COLO829 (cell line): Measurements from ENCODE around the gene IGF1R.

Experiments
- DNase-seq: peaks from one replicate; pipeline ENCODE4 v3.0.0; 2012; ENCODE audit warnings: low spot score

IGF1R gene

GRCh38 chr15:98671060-98672008 lies 23.0 kb downstream of the IGF1R start:
- no peak for DNase-seq

- no peak for DNase-seq
These were observed 24.8 kb downstream of the IGF1R start for GRCh38 chr15:98673133-98673532.

DNA sequence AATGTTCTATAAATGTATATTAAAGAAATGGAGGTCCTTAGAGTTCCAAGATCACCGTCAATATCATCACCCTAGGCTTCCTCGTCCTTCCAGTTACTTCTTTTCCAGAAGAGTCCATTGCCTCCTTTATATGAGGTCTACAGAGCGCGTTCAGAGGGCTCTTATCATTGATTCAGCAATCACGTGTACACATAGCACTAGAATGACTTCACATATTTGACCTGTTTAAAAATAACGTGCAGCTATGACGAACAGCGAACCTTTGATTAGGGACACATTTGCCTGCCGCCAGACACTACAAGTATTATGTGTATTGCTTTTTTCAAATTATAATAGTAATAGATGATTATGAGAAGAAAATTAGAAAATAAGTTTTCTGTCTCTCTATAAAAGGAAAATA lies 26.0 kb downstream of the IGF1R start:
- DNase-seq = no peak

DNA sequence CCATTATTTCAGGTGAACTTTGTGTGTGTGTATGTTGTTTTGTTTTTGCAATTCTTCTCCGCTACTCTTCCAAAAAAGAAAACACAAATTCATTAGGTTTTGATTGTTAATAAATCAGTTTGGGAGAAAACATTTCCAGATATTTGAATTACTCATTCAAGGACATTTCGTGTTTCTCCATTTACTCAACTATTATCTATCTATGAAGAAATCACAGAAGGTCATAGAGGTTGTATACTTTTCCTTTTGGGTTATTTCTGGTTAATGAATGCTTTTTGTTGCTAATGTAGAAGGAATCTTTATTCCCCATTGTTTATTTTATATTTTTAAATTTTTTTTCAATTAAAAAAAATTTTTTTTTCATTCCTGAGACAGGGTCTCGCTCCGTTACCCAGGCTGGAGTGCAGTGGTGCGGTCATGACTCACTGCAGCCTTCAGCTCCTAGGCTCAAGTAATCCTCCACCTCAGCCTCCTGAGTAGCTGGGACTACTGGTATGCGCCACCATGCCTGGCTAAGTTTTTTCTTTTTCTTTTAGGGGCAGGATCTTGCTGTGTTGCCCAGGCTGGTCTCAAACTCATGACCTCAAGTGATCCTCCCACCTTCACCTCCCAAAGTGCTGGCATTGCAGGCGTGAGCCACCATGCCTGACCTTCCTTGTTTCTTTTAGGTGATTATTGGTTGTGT lies 28.4 kb downstream of the IGF1R start:
- no peak for DNase-seq

GRCh38 chr15:98677345-98678059 lies 29.2 kb downstream of the IGF1R start:
- no peak for DNase-seq

GRCh38 chr15:98678484-98678883 lies 30.1 kb downstream of the IGF1R start:
- no peak for DNase-seq

DNA sequence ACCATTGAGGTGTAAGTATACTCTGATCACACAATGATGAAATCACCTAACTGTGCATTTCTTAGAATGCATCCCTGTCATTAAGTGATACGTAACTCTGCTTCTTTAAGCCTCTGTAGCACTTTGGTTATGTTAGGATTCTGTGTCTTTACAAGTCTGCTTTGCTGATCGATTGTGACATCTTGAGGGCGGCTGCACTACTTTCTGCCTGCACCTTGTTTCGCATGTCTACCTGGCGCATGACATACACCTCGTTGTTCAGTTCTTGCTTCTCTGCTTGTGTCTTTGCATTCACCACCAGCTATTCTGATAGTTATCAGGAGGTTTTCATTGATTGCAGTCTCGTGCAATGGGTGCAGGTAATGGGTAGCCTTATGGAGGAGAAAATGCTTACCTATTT lies 32.7 kb downstream of the IGF1R start:
- no peak for DNase-seq

DNA sequence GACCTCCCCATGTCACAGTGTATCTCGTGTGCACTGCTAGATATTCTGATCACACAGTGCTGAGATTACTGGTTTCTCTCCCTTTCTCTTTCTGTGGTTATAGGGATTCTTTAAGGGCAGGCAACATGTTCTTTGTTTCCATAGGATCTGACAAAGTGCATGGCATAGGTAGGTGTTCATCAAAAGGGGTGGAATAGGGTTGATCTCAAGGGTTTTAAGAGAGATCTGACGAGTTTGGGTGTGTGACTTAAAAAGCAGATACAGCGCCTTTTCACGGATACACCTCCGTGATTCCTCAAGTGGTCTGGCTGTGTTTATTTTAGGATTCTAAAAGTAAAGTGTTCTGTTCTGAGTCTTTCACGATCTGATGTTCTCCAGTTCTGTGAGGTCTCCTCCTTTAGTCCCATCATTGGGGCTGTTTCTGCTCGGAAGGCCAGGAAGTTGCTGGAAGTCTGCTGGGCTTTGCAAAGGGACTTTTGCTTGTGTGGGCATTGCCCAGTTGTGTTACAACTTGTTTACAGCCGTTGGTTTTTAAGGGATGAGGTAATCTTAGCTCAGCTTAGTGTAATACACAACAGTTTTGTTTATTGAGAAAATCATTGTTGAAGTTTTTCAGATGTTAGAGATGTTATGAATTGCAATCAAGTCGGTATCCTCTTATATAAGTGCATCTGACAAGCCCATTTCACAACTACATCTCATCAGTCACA lies 34.8 kb downstream of the IGF1R start:
- no peak for DNase-seq

DNA sequence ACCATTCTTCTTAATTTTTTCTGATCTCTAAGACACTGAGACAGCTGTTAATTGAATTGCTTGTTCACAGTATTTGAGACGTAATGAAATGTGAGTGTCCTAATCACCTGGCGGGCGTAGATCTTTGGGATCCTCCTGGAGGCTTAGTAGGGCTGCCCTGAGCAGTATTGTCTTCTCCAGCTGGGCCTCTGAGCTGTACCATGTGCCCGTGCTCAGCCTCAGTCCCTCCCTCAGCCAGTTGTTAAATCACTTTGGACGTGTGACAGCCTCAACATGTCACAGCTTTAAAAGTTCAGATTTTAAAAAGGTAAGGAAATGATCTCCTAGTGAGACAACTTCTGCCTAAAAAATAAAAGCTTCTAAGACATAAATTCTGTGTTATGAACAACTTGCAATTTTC lies 35.5 kb downstream of the IGF1R start:
- no peak for DNase-seq

- DNase-seq = no peak
These were observed 36.1 kb downstream of the IGF1R start for GRCh38 chr15:98684436-98684835.

GRCh38 chr15:98684995-98685525 lies 36.7 kb downstream of the IGF1R start:
- DNase-seq = no peak

- no peak for DNase-seq
These were observed 38.6 kb downstream of the IGF1R start for GRCh38 chr15:98686983-98687382.

GRCh38 chr15:98689431-98689861 lies 41.1 kb downstream of the IGF1R start:
- no peak for DNase-seq

DNA sequence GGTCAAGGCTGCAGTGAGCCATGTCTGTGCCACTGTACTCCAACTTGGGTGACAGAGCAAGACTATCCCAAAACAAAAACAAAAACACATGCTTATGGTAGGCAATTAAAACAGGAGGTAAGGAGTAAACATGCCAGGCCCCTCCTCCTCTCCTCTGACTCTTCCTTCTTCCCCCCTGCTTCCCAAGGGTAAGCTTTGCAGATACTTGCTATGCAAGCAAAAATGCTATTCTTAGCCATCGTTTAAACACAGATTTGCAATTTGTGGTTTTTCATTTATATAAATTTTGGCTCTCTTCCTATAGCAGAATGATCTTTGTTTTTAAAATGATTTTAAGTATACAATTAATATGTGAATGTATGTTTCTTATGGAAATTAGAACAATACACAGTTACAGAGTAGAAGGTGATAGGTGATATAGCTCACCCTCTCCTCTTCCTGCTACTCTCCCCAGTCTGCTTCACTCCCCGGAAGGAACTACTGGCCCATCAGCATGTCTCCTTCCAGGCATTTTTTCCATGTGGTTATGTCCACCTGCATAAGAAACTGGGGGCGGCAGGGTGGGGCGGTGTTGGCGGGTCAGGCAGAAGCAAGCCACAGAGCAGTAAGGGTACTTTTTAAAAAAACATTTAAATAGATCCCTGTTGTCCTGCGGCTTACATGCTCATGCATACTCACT lies 42.1 kb downstream of the IGF1R start:
- no peak for DNase-seq

DNA sequence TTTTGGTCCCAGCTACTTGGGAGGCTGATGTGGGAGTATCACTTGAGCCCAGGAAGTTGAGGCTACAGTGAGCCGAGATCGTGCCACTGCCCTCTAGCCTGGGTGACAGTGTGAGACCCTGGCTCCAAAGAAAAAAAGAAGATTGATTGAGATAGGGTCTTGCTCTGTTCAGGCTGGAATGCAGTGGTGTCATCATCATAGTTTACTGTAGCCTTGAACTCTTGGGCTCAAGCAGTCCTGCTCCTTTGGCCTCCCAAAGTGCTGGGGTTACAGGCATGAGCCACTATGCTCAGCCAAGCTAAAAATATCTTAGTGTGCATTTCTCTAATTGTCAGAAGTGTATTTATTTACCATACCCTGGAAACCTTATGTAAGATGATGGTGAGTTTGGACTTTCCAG lies 43.9 kb downstream of the IGF1R start:
- DNase-seq = no peak

DNA sequence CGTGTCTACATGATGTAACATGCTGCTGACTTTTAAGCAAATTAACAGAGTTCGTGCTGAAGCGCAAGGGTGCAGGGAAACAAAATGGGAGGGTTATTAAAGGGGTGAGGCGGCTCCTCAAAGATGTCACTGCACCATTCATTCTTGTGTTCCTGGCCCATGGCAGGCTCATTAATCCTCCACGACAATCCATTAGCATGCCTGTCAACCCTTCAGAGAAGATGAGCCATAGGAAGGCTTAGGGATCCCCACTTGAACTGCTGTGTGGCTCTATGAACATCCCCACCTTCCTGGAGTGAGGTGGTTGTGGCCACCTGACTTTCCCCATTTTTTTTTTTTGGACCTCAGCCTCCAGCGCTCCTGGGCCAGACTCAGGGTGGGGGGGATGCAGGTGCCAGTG lies 45.8 kb downstream of the IGF1R start:
- no peak for DNase-seq

DNA sequence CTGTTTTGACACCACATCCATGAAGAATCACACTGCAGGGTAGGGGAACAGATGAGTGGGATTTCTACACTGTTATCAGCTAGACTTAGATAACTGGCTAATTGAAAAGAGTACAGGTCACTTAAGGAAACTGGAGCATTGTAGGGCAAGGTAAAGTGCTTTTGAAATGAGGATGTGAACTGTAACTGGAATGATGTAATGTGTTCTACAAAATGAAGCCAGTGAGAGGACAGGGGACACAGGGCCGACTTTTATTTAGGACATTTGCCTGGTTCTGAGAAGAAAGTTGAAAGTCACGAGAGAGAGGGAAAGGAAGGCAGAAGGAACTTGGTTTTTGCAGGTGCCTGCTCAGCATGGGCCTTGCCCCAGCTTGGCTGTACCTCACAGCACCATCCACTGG lies 50.5 kb downstream of the IGF1R start:
- DNase-seq = no peak

- DNase-seq = no peak
These were observed 51.5 kb downstream of the IGF1R start for GRCh38 chr15:98699591-98700424.

- DNase-seq = no peak
These were observed 52.2 kb downstream of the IGF1R start for GRCh38 chr15:98700519-98700918.

DNA sequence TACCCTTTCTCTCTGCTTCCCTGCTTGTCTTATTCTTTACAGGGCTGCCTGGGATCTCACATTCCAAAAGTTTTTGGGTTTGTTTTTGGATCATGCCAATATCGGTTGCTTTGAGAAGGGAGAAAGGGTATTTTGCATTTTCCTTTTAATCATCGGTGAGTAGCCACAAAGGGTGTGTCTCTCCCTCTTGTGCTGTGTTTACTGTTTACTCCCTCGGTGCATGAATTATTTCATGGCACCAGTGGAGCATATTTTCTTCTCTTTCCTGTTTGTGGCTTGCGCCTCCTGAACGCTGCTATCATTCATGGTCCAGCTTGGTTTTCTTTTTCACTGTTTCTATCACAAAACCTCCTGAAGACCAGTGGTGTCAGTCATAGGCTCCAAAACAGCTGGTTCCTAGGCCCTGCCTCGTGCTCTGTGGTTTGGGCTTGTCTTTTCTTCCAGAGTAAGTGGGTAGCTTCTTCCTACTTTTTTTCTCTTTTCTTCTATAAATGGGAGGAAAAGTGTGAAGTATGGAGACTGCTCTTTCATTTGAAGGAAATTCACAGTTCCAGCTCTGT lies 54.9 kb downstream of the IGF1R start:
- no peak for DNase-seq
